ENCODE measurements around the gene XPC. TPM values are rescaled to one million over a fixed set of nuclear protein-coding genes. Genes with fewer than 3 reads are reported as not detected.
"Not testable (repeated sequence)": the region's sequence is repeated elsewhere in the genome, so short reads cannot be mapped to it uniquely, and the experiment has no call there.

The XPC gene
- total RNA-seq, result 10 to 100 TPM in 5 of 10 donors, 1 to 10 TPM in 5; 8.5 to 15.8 (median 11.3) TPM
- polyA plus RNA-seq, result 1 to 10 TPM; 7.3 to 9.7 TPM
- long read RNA-seq, donor 1, transcript XPC-201 (16 exons, 3,832 nt), result major isoform, 8 of 12 reads
- long read RNA-seq, donor 1, partial matches to known transcripts, result 2 of 12 reads
- long read RNA-seq, donor 1, other reads (novel, unspliced or antisense), result 2 of 12 reads
- long read RNA-seq, donor 2, transcript XPC-201 (16 exons, 3,832 nt), result major isoform, 6 of 23 reads
- long read RNA-seq, donor 2, partial matches to known transcripts, result 12 of 23 reads
- long read RNA-seq, donor 2, other reads (novel, unspliced or antisense), result 5 of 23 reads
- long read RNA-seq, donor 3, transcript XPC-201 (16 exons, 3,832 nt), result major isoform, 9 of 25 reads
- long read RNA-seq, donor 3, partial matches to known transcripts, result 13 of 25 reads
- long read RNA-seq, donor 3, other reads (novel, unspliced or antisense), result 3 of 25 reads

DNA sequence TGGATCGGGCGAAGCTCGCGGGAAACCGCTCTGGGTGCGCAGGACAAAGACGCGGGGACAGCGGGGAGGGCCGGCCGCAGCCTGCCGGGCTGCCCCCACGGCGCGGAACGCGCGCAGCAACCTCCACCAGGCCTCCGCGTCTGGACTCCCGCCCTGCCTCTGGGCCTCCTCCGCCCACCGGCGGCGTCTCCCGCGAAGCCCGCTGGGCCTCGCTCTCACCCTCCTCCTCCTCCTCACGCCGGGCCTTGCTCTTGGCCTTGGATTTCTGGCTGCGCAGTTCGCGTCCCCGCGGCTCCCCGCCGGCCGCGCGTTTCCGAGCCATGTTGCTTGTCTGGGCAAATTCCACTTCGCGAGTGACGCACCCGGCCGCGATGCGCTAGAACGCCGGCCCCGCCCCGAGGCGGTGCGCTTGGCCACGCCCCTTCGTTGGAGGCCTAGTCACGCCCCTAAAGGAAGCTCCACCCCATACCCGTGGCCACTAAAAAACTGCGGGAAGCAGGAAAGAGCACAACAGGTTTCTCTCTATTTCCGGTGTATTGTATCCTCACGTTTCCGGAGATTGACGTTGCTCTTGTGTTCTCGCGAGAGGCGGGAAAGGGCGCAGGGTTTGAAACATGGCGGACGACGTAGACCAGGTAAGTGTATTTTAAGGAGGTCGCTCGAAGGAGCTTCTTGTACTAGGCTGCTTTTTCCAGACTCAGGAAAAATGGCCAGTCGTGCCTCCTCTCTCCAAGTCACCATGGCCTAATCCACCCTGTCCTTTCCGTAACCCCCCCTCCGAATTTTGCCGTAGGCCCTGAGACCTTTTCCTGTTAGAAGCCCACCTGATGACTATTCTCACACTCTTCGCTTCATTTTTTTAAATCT lies at the start of gene XPC, which contains the start of gene LSM3:
TSS of gene XPC (minus strand) at position 355 of the 867 bp plus-strand sequence. CDS start at position 322, 33 bp downstream.
TSS of gene LSM3 (plus strand) at position 571 of the 867 bp plus-strand sequence. CDS start at position 615, 44 bp downstream.
- ATAC-seq, result peak; percentile 99 to 100 (median 100)
- TF ChIP-seq, protein P1, sequence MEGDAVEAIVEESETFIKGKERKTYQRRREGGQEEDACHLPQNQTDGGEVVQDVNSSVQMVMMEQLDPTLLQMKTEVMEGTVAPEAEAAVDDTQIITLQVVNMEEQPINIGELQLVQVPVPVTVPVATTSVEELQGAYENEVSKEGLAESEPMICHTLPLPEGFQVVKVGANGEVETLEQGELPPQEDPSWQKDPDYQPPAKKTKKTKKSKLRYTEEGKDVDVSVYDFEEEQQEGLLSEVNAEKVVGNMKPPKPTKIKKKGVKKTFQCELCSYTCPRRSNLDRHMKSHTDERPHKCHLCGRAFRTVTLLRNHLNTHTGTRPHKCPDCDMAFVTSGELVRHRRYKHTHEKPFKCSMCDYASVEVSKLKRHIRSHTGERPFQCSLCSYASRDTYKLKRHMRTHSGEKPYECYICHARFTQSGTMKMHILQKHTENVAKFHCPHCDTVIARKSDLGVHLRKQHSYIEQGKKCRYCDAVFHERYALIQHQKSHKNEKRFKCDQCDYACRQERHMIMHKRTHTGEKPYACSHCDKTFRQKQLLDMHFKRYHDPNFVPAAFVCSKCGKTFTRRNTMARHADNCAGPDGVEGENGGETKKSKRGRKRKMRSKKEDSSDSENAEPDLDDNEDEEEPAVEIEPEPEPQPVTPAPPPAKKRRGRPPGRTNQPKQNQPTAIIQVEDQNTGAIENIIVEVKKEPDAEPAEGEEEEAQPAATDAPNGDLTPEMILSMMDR (IDR thresholded peaks at IDR 0.05), result no peak
- Histone ChIP-seq H3K9me3 (no peaks in the 10 kb centered on the region), H3K27me3 (no peaks in the 10 kb centered on the region), H3K36me3 (peaks cover 0 to 27% (median 13%) of the 10 kb centered on the region in 9 donors), H3K4me3 (peak within 1 kb of the TSS; percentile 54 to 87 (median 75)), H3K27ac (peak within 1 kb of the TSS; percentile 81 to 97 (median 94)), H3K4me1 (peaks cover 5 to 50% (median 29%) of the 10 kb centered on the region in 9 donors)
- intact Hi-C loops (cut with DNase I), result loop anchor here in 7 of 10 donors (1.0 to 10.0 kb wide), 9 partner anchors 33 to 284 kb away; partner anchors contain the start of genes TMEM43 (in 7 of the 7) and CHCHD4 (in 2 of the 7)
- peak; percentile 97 for DNase-seq
- 0 to 1% methylated on average over 78 of the region's 78 CpGs for WGBS, 2 donors

DNA sequence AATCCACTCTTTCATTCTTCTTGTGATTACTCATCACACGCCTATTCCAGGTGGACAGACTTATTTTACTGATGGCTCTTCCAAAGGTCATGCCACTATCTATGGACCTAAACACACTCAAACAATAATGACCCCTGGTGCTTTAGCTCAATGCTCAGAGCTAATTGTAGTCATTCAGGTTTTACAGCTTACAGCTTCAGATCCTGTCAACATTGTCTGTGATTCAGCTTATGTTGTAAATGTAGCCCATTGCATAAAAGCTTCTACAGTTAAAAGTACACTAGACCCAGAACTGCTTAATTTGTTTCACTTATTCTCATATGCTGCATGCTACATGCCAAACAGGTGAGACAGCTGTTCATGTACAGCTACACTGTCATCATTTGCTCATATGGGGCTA lies 49.5 kb upstream of the XPC start:
- DNase-seq (no peak), ATAC-seq (no peak)
- Histone ChIP-seq H3K27me3 (peaks cover 0 to 17% (median 4%) of the 10 kb centered on the region in 7 donors), H3K4me1 (peaks cover 0 to 30% (median 9%) of the 10 kb centered on the region in 9 donors), H3K9me3 (no peaks in the 10 kb centered on the region), H3K36me3 (no peaks in the 10 kb centered on the region), H3K4me3 (no peak overlapping the region), H3K27ac (no peak overlapping the region)
- TF ChIP-seq, protein P1 (IDR thresholded peaks at IDR 0.05), result no peak
- intact Hi-C loops (cut with DNase I), result no loop called here
- WGBS, 2 donors, result 0 to 67% methylated on average over 1 of the region's 1 CpG

DNA sequence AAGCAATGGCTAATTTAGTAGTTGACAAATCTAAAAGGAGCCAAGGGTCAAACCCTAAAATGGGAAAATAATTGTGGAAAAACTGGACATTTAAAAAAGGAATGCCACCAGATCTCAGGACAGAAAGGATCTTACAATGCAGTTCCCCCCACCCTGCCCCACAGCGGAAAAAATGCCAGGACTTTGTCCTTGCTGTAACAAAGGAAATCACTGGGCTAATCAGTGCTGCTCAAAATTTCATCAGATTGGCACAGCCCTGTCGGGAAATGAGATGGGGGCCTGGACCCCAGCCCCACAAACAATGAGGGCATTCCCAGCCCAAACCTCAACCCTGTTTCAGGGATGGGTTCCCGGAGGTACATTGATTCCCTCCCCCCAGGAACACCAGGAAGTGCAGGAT lies 48.0 kb upstream of the XPC start:
- DNase-seq; H3K36me3 ChIP-seq; H3K27ac ChIP-seq; intact Hi-C loops (cut with DNase I); ATAC-seq; H3K4me3 ChIP-seq: not testable (repeated sequence)
- Histone ChIP-seq H3K27me3 (peaks cover 0 to 17% (median 4%) of the 10 kb centered on the region in 7 donors), H3K4me1 (peaks cover 0 to 16% (median 0%) of the 10 kb centered on the region in 9 donors), H3K9me3 (peaks cover 0 to 13% (median 8%) of the 10 kb centered on the region in 11 donors)
- WGBS, 2 donors, result 72 to 79% methylated on average over 3 of the region's 3 CpGs

DNA sequence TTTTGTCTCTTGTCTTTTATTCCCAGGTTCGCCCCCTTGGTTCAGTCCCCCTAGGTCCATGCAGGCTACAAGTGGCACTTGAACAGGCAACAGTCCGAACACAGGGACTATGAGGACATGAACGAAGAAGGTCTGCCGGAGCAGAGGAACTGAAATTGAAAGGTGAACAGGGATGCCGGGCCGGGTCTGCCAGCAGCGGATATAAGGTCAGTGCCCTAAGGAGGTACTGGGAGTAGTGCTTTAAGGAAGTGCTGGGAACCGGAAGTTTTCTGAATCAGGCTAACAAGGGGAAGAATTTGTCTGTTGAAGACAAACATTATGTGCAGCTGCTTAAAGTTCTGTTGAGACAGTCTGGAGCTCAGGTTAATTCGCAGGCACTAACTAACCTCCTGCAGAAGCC lies 47.0 kb upstream of the XPC start:
- Histone ChIP-seq H3K9me3 (peaks cover 0 to 22% (median 15%) of the 10 kb centered on the region in 11 donors), H3K36me3 (no peaks in the 10 kb centered on the region), H3K27ac (no peak overlapping the region), H3K4me1 (peaks cover 0 to 16% (median 0%) of the 10 kb centered on the region in 9 donors), H3K4me3 (no peak overlapping the region), H3K27me3 (peaks cover 0 to 17% (median 4%) of the 10 kb centered on the region in 7 donors)
- WGBS, 2 donors, result 67 to 72% methylated on average over 9 of the region's 9 CpGs
- TF ChIP-seq, protein P1 (IDR thresholded peaks at IDR 0.05), result no peak
- DNase-seq (no peak), ATAC-seq (peak in 2 of 8 donors; percentile 35 to 40)
- intact Hi-C loops (cut with DNase I), result no loop called here
